CD4-positive, alpha-beta T cell treated with Interleukin-6 for 4 hours (primary cell): Measurements from ENCODE around the gene MAP7.
"Not testable (repeated sequence)": the region's sequence is repeated elsewhere in the genome, so short reads cannot be mapped to it uniquely, and the experiment has no call there.

Source experiments
- DNase-seq: peaks from one replicate; pipeline ENCODE4 v3.0.0-alpha.2; 2020; ENCODE audit warnings: mixed read lengths

MAP7 gene

DNA sequence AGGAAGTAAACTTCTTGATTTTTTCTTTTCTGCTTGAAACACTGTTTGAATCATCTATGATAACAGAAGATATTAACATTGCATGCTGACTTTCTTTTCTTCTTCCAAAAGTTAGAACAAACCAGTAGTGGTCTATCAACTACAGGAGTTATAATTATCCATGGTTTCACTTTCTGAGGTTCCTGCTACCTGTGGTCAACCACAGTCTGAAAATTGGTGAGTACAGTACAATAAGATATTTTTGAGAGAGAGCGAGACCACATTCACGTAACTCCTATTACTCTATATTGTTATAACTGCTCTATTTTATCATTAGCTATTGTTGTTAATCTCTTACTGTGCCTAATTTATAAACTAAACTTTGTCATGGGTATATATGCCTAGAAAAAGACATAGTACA, 86.1 kb downstream of the MAP7 start:
- no peak for DNase-seq

DNA sequence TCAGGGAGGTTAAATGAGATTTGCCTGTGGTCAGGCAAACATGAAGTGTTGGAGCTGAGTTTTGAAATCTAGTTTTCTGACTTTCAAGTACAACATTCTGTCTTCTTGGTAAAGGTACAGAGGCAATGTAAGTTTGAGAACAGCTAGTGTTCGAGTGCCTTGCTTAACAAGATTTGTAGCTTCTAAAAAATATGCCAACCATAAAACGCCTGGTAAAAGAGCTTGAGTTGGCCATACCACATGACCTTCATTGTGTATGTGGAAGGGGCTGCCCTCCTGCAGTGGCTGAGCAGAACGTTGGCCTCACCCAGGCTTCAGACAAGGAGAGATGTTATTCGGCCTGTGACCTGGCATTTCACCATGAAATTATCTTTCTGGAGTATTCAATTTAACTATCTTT, 86.5 kb downstream of the MAP7 start:
- no peak for DNase-seq

DNA sequence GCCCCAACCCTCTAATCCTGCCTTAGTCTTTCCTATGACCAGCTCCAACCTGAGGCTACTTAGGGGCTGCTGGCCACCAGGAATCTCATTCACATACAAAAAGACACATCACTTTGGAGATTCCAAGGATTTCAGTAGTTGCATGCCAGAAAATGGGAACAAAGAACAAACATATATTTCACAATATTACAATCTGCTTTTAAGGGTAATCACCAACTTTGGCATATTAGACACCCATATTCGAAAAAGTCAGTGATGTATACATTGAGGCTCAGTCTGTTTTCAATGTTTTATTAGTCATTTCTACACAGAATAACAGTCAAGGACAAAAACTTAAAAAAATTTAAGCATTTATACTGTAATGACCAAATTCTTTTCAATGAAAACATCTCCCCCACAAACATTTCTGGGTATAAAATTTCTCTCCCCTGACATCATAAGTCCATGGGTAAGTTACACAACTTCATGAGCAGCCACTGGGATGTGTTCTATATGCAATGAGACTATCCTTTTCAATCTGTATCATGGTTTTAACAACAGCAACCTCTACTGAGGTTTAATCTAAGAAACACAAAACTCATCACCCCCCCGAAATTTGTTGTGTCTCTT, 103.5 kb downstream of the MAP7 start:
- no peak for DNase-seq

DNA sequence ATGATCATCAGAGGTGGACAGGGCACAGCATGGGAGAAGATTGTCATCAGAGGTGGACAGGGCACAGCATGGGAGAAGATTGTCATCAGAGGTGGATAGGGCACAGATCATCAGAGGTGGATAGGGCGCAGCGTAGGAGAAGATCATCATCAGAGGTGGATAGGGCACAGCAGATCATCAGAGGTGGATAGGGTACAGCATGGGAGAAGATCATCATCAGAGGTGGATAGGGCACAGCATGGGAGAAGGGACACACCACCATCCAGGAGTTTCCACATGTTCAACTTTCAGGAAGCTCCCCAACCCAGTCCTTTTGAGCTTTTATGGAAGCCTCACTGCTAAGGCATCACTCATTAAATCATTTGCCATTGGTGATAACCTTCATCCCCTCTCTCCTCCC, 104.1 kb downstream of the MAP7 start:
- DNase-seq = no peak

DNA sequence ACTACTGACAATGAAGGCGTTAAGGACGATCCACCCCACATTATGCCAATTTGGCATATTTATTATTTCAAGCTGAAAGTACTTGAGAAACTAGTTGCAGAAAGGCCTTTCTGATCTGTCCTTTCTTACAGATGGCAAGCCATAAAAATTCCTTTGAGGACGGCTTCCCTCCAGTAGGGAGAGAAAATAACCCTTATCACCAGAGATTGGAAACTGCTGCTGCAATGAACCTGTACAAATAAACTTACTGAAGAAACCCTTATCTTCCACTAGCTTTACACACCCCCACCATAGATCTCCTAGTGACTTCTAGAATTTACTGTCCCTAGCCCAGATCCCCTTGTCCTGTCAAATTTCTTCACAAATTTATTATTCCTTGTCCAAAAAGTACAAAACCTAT, 105.2 kb downstream of the MAP7 start:
- no peak for DNase-seq

DNA sequence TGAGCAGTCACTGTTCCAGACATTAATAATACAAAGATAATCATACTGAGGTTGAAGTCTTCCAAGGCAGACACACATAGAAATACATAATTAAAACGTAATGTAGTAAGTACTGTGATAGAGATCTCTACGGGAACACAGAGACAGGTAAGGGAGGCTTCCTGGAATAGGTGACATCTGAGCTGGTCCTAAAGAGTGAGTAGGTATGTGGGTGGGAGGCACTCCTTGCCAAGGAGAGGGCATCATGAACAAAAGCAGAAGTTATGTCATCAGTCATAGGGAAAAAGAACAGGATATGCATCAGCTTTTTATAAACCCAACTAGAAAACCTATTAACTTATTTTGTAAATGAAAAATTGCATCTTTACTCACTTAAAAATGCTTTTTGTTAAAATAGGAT, 110.0 kb downstream of the MAP7 start:
- DNase-seq = no peak

DNA sequence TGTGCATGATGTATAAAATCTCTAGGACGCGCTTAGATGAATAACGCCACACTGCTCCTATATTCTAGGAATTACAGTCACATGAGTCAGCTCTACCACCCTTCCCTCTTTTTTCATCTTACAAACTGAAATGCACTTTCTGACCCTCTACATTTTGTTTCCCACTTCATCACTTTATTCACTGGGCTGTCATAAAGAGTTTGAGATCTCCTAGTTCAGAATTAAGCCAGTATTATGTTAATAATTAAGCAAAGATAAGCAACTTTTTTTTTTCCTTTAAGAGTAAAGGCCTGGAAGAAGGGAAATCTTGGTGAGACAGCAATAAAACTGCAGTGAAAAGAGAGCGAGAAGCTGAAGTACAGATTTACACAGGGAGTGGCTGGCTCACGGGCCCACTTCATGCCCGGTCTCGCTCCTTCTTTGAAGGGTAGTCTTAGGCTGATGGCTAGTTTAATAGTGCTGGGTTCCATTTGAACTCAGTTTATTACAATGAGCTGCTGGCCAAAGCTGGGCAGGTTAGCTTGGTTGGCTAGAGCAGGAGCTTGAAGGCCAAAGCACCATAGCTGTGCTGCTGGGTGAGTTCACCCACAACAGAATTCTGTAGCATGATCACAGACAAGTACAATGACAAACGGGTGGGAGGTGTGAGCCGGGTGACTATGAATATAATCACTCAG, 110.6 kb downstream of the MAP7 start:
- DNase-seq = no peak

DNA sequence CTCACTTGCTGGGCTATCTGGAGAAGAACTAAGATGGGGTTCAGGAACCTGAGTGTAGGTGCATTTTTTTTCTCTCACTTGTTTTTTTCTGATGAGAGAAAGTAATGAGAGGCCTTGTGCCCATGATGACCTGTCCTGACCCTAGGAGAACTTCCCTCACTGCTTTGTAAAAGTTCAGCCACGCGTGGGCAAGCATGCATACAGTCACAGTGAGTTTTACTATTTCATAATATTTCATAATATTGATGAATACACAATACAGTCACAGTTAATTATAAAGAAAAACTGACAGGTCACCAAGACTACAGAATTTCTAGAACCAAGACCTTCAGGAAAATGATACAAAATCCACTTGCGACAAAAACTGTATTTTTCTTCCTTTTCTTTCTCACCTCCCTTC, 111.8 kb downstream of the MAP7 start:
- no peak for DNase-seq

DNA sequence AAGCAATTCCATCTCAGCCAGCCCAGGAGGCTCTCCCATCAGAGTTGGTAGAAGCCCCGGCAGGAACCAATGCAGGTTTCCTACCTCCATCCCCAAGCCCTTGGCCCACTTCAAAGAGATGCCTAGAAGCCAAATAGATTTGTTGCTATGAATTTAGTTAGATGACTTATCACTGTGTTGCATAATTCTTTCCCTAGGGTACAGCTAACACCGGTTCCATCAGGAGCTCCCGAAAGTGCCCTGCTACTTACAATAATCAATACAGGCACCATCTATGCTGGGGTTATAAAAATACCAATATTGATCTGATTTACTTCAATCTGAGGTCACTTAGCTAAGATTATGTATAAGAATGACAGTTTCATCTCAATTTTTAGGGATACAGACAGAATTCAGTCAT, 113.0 kb downstream of the MAP7 start:
- no peak for DNase-seq

DNA sequence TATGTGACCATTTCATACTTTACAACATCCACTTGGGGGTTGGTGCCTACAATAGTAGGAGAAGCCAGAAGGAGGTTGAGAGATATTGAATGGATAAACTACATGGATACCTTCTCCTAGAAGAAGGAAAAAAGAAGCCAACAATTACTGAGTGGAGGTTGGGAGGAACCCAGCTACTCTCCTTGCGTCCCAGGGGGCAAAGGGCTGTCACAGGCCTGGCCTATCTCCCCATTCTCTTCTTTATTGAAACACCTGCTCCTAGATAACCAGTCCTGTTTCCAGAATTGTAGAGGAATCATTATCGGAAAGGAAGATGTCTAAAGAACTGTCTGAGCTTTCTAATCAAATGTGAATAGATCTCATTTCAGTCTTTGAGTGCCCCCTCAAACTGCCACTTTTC, 115.1 kb downstream of the MAP7 start:
- no peak for DNase-seq

DNA sequence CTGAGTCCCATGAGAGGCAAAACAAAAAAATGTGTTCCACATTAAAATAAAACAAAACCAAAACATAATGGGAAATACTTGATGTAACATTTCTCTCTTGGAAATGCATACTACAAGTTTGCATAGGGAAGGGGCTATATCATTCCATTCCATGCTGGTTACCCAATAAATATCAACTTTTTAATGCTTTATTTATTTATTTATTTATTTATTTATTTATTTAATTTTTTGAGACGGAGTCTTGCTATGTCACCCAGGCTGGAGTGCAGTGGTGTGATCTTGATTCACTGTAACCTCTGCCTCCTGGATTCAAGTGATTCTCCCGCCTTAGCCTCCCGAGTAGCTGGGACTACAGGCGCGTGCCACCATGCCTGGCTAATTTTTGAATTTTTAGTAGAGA, 118.9 kb downstream of the MAP7 start:
- not testable (repeated sequence) for DNase-seq

DNA sequence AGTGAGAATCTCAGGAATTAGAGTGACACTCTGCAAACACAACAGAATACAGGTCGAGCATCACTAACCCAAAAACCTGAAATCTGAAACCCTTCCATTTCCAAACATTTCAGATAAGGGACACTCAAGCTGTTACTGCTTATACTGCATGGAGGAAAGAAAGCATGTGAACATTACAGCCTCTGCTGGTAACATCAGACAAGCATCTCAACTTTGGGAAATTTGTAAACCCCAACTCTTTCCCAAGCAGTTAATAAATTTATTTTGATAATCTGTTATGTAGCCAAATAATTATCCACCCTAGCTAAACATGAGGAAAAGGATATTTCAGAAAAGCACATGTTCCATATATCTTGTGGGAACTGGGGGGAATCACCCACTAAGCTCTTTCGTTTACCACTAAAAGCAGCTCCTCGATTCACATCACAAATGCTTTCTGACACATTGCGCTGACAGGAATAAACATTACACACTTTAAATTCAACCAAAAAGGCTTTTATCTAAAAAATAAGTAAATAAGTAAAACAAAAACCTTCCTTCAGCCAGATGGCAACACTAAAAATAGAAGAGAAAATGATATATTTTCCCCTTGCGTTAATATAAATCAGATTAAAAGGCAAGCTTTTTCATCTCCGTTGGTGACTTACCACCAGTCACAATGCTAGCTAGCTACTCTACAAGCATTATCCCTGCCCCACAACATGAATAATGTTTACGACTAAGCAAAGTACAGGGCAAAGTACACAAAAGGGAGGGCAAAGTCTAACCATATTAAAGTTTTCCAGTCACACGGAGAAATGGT, 120.8 kb downstream of the MAP7 start:
- no peak for DNase-seq

DNA sequence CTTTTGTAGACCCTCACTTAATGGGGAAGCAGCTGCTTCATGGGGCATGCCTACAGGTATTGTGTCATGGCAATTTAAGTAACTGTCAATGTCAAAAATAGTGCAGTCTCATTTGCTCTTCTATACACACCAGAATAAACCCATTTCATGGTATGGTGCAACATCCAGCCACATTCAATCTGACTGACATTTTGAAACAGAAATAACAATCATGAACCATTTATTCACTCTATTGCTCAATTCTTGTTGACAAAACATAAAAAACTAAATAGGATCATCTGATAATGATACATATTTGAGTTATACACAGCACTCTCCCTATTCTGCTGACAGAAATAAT, 122.9 kb downstream of the MAP7 start:
- DNase-seq = no peak

DNA sequence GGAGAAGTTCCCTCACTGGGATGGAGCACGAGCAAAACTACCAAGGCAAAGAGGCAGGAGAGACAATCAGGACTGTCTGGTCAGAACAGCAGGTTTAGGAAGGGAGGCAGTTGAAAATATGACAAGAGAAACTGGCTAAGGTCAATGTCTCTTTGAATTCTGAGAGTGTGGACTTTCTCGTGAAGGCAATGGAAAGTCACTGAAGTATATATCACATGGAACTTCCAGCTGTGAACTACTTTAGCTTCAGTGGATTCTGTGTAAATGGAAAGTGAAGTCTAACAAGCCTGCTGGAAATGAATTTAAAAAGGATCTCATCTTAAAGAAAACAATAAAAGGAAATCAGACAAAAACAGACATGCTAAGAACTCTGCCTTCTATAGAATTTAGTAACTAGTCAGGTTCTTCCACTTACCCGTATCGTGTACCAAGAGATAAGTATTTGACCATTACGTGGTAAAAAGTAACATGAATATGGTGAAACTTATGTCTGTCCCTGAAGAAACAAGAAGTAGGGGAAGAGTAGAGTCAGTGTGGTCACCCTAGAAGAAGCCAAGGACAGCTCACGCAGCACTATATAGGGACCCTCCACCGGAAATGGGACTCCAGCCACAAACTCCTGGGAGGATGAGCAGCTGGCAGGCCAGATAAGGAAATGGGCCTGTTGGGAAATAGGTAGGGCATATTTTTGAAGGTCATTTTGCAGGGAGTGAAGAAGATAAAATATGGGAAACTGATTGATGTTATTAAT, 123.4 kb downstream of the MAP7 start:
- DNase-seq = no peak

DNA sequence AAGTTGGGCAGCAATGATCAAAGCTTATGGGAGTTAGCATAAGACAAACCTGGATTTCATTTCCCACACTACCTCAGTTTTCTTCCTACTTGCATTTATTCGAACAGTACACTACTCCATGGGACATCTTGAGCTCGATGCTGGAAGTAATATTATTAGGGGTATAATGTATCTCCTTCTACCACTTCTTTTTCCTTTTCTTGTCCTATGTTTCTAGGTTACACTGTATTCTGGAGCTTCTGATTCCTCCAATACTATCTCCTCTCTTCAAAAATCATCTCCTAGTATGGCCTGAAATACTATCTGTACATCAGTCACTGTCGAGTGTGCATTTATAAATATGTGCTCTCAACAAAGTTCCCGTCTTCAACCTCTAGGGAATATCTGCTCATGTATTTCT, 124.4 kb downstream of the MAP7 start:
- DNase-seq = no peak

DNA sequence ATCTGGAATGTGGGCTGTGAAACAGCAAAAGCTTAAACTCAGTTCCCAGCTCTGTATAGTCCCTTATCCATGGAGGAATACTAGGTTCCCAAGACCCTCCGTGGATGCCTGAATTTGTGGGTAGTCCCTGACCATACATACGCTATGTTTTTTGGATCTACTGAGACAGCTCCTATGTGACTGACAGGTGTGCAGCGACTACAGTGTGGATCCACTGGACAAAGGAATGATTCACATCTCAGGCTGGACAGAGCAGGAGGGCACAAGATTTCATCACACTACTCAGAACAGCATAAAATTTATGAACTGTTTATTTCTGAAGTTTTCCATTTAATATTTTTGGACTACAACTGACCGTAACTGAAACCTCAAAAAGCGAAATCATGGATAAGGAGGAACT, 125.3 kb downstream of the MAP7 start:
- DNase-seq = no peak

DNA sequence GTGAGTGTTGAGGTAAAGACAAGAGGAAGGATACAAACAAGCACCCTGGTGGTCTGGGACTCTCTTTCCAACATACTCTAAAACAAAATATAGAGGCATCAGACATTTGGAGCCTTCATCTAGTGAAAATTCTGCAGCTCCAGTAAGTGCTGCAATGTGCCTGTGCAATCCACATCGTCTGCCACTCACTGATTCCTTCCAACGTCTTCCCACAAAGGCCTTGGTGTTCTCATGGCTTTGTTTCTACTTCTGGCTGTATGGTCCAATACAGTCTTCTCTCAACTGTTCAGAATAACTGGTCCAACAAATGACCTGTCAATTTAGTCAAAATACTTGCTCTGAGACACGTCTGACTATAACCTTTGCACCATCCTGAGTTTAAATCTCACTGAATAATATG, 125.8 kb downstream of the MAP7 start:
- no peak for DNase-seq

DNA sequence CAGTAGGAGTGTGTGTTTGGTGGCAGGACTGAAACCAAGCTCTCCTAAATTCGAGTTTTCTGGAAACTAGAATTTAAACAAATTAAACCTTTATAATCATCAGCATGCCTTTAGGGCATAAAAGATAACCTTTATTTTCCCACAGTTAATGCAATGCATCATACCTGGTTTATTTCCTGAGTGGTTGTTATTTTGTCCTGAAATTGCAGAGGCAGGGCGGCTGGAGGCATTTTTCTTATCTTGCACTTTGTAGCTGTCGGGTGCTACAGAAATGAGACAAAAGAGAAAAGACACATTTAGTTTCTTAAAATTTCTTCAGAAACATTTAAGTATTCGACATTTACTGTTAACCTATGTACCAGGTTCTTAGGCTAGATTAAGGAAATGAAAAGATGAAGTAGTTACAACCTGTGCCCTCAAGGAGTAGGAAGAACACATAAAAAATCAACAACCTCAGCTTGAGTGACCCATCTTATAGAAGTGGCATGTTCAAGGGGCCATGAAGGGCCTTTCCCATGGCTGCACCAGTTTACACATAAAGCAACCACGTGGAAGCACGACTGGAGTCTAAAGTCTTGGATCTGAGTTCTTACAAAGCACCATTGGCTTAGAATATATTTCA, 128.6 kb downstream of the MAP7 start:
- DNase-seq = no peak

DNA sequence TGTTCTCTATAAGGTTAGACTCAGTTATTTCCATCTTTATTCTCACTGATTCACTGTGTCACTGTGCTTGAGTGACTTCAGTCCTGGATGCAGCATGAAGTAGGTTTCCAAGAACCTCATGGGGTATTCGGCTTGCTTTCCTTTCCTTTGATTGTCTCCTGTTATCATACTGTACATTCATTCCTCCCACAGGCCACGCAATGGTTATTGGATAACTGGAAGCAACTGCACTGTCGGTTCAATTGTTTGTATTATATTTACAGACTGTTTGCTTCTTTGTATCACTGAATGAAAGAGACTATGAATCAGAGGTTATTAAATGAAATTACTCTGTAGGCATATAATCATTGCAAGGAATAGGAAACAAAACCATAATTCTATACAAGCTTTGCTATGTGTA, 129.4 kb downstream of the MAP7 start:
- DNase-seq = no peak

DNA sequence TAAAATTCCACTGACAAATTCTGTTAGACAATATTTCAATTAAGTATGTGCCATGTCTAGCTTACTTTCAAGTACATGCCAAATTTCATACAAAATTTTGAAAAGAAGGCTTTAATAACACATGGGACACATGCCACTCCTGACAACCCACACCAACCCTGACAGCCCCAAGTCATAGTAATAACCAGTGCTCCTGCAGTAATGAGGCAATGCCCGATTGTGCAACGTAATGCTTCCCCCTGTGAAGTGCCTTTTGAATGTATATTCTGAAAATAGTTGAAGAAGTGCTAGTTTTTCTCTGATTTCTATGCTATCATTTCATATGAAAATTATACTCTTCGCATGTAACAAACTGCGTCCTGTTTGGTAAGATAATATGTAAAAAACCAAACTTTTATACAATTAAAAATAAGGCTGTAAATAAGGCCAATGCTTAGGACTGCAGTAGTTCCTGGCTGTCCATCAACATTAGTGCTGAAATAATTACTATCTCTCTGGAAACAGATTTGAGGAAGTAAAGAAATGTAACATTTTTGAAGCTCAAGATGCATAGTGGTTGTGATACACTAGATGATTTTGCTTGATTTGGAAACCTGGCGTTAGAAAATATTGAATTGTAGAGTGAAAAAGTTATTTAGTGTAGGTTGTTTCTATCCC, 134.7 kb downstream of the MAP7 start:
- no peak for DNase-seq

DNA sequence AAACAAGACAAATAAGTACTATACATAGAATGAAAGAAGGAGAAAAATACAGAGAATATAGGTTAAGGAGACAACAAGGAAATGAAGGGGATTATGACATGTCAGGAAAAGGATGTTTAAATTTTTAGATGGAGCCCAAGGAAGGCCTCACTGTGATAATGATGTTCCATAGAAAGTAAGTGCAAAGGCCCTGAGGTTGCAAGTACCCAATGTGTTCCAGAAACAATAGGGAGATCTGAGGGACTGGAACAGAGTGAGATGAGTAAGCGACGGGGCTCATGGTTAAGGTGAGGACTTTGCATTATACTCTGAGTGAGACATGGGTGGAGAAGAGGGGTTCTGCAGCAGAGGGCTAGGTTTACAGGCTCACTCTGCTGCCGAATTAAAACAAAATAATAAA, 137.8 kb downstream of the MAP7 start:
- DNase-seq = no peak

DNA sequence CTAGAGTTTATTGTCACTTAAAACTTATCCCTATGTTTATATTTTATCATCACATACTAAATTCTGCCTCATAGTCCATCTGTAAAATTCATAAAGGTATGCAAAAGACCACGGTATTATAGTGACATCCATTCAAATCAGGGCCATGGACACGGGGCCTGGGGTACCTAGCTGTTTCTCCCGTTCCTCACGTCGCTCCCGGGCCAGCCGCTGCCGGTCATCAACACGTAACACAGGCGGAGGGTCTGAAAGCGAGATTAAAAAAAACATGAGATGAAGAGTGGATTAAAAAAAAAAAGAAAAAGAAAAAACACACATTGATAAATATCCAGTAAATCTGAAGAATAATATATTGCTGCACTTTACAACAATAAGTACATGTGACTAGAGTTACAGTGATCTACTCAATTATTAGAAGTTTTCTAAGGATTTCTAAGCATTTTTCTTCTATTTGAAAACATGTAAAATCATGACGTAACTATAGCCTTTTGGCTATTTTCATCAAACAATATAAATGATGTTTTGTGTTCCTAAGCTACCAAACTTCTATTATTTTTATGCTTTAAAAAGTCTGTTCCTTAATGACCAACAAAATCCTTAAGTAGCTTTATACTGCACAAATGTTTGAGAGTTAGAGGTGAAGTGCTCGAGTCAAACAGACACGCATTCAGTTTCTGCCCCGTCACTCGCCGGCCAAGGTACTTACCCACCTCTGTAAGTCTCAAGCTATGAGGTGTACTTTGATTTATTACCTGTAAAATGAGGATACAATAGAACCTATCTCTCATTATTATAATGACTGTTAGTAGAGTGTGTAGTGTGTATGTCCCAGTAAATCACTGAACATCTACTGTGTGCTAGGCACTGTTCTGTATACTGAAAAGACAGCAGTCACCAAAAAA, 138.5 kb downstream of the MAP7 start:
- DNase-seq = no peak
